ENCODE results near the gene CUX1. TPM values are rescaled to one million over a fixed set of nuclear protein-coding genes. Genes with fewer than 3 reads are reported as not detected.
A peak's percentile ranks its signal among the peaks of the same experiment; 100 is the strongest.

Gene CUX1
- total RNA-seq, 4 donors from 2014 or later: 93.8 to 156 (median 112) TPM

DNA sequence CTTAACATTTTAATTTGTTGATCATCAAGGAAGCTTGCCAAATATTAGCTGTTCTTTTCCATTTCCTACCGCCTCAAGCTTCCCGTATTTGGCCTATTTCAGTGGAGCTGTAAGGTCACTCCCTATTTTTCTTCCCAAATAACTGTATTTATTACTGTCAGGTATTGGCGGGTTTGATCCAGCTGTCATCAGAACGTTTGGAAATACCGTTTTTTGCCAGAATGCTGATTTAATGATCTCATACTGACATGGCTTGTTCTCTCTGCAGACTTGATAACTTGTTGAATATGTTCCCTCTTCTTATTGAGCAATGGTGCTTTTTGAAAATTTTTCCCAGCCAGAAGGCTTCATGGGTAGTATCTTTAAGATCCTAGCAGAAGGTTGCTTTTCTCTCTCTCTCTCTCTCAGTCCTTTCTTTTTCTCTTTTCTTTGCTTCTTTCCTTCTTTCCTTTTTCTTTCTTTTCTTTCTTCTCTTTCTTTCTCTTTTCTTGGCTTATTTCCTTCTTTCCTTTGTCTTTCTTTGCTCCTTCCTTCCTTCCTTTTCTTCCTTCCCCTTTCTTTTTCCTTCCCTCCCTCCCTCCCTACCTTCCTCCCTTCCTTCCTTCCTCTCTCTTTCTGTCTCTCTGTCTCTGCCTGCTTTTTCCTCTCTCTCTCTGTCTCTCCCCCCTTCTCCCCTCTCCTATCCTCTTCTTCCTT, 42.1 kb downstream of the CUX1 start:
- Histone ChIP-seq H3K27me3 (no peaks in the 10 kb centered on the region), H3K4me3 (replicated peaks in 1 of 3) (no peak overlapping the region), H3K9me3 (no peaks in the 10 kb centered on the region), H3K27ac (peak overlapping the region in 2 of 3 donors; percentile 40 to 70), H3K4me1 (peaks cover 18 to 42% of the 10 kb centered on the region in 2 donors), H3K36me3 (no peaks in the 10 kb centered on the region)
- intact Hi-C loops (cut with DNase I): no loop called here
- 54 to 56% methylated on average over 5 of the region's 5 CpGs for WGBS, 2 donors
- no peak for DNase-seq
- TF ChIP-seq, protein P1, sequence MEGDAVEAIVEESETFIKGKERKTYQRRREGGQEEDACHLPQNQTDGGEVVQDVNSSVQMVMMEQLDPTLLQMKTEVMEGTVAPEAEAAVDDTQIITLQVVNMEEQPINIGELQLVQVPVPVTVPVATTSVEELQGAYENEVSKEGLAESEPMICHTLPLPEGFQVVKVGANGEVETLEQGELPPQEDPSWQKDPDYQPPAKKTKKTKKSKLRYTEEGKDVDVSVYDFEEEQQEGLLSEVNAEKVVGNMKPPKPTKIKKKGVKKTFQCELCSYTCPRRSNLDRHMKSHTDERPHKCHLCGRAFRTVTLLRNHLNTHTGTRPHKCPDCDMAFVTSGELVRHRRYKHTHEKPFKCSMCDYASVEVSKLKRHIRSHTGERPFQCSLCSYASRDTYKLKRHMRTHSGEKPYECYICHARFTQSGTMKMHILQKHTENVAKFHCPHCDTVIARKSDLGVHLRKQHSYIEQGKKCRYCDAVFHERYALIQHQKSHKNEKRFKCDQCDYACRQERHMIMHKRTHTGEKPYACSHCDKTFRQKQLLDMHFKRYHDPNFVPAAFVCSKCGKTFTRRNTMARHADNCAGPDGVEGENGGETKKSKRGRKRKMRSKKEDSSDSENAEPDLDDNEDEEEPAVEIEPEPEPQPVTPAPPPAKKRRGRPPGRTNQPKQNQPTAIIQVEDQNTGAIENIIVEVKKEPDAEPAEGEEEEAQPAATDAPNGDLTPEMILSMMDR (IDR thresholded peaks at IDR 0.05): no peak
- no peak for TF ChIP-seq POLR2A (IDR thresholded peaks at IDR 0.05)

GRCh38 chr7:101860316-101861217, 43.1 kb downstream of the CUX1 start:
- Histone ChIP-seq H3K36me3 (no peaks in the 10 kb centered on the region), H3K27me3 (no peaks in the 10 kb centered on the region), H3K9me3 (no peaks in the 10 kb centered on the region), H3K4me1 (peaks cover 21 to 50% of the 10 kb centered on the region in 2 donors), H3K27ac (peak overlapping the region in 2 of 3 donors; percentile 40 to 70), H3K4me3 (replicated peaks in 1 of 3) (no peak overlapping the region)
- 85 to 89% methylated on average over 11 of the region's 11 CpGs for WGBS, 2 donors
- intact Hi-C loops (cut with DNase I): no loop called here
- DNase-seq: no peak
- no peak for TF ChIP-seq POLR2A (IDR thresholded peaks at IDR 0.05)

DNA sequence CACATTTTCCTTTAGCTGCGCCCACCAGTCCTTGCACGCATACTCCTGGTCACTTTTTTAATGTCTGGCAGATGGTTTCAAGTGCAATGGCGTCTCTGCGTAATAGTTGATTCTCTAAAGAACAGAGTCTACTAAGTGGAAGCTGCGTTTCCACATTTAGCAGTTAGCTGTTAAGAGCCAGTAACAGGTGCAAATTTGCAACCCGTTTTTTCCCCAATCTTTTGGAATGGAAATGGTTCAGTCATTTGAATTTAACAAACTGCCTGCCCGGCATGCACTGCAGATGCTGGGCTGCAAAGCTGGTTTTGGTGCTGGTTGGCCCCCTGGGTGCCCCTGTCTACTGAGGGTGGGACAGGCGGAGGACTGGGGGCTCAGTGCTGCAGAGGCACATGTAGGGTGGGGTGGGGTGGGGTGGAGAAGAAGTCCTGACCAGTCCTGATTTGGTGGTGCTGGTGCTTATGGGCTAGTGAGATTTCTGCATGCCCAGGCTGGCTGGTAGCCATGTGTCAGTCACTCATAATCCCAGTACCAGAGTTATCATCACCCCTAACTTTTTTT, 43.9 kb downstream of the CUX1 start:
- H3K4me3 ChIP-seq (replicated peaks in 1 of 3): no peak overlapping the region
- 88 to 90% methylated on average over 8 of the region's 8 CpGs for WGBS, 2 donors
- TF ChIP-seq POLR2A (IDR thresholded peaks at IDR 0.05): no peak
- TF ChIP-seq, protein P1 (IDR thresholded peaks at IDR 0.05): no peak
- intact Hi-C loops (cut with DNase I): no loop called here
- H3K4me1 ChIP-seq: peaks cover 21 to 45% of the 10 kb centered on the region in 2 donors
- DNase-seq: no peak
- H3K27ac ChIP-seq: no peak overlapping the region
- no peaks in the 10 kb centered on the region for H3K9me3 ChIP-seq
- H3K27me3 ChIP-seq: no peaks in the 10 kb centered on the region
- no peaks in the 10 kb centered on the region for H3K36me3 ChIP-seq

DNA sequence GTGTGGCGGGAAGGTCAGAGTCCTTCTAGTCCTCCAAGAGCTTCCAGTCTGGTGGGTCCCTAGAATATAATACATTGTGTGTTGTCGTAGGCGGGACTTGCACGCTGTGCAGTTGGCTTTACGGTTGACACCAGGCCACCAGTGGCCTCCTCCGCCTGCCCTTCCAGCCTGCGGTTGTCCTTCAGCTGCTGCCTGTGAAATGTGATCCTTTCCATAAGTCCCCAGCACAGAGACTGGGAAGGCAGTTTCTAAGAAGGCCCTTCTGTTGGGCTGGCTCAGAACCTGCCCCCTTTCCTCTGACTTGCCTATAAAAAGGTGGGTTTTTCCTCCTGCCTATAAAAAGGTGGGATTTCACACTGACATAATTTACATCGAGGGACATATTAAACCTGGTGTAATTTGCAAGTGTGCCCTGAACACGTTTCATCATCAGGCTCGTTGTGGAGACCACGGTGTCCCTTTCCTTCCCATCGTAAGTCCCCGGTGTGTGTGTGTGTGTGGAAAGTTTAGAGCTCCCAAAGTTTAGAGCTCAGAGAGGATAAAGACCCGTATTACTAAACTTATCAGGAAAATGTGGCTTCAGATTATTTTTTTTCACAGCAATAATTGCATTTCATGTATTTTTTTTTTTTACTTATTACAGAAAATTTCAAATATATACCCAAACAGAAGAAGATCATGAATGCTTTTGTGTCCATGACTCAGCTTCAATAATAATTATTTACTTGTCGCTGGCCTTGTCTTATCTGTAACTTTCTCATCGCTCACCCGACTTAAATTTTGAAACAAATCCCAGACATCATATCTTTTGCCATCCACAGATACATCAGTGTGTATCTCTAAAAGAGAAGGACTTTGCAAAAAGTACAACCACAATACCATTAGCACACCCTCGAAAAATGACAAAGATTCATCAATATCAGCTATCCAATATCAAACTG, 45.1 kb downstream of the CUX1 start:
- no peak overlapping the region for H3K27ac ChIP-seq
- WGBS, 2 donors: 79 to 82% methylated on average over 18 of the region's 18 CpGs
- no peak for TF ChIP-seq POLR2A (IDR thresholded peaks at IDR 0.05)
- TF ChIP-seq, protein P1 (IDR thresholded peaks at IDR 0.05): no peak

GRCh38 chr7:101863598-101863997, 46.2 kb downstream of the CUX1 start:
- H3K36me3 ChIP-seq: no peaks in the 10 kb centered on the region
- WGBS, 2 donors: 97 to 98% methylated on average over 6 of the region's 6 CpGs
- no peak for DNase-seq
- intact Hi-C loops (cut with DNase I): no loop called here
- no peak for TF ChIP-seq POLR2A (IDR thresholded peaks at IDR 0.05)
- TF ChIP-seq, protein P1 (IDR thresholded peaks at IDR 0.05): no peak
- H3K4me3 ChIP-seq (replicated peaks in 1 of 3): no peak overlapping the region
- no peaks in the 10 kb centered on the region for H3K9me3 ChIP-seq
- peaks cover 20 to 48% of the 10 kb centered on the region in 2 donors for H3K4me1 ChIP-seq
- no peaks in the 10 kb centered on the region for H3K27me3 ChIP-seq
- no peak overlapping the region for H3K27ac ChIP-seq

More for the DNA sequence above, 45.1 kb downstream of the CUX1 start:
- Histone ChIP-seq H3K9me3 (no peaks in the 10 kb centered on the region), H3K4me3 (replicated peaks in 1 of 3) (no peak overlapping the region), H3K27me3 (no peaks in the 10 kb centered on the region), H3K4me1 (peaks cover 17 to 44% of the 10 kb centered on the region in 2 donors), H3K36me3 (no peaks in the 10 kb centered on the region)
- no peak for DNase-seq
- intact Hi-C loops (cut with DNase I): no loop called here
